ENCODE data around the gene CPS1.

The CPS1 gene

DNA sequence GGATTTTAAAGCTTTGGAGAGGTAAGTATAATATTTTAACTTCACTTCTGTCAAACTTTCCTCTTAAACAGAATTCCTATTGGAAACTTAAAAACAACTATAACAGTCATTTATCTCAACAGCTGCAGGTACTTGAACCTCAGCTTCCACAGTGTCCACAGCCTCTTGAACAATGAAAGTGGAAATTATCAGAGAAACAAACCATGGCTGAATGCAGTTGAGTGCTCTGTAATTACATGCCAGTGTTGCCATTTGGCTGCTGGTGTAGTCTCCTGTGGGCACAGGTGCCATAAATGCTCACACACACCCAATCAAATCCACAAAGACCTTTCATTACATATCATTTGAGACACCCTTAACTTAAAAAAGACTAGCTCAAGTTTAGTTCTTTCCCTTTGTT, 125.1 kb downstream of the CPS1 start:
- no peak for DNase-seq (ENCODE audit: low read depth)

DNA sequence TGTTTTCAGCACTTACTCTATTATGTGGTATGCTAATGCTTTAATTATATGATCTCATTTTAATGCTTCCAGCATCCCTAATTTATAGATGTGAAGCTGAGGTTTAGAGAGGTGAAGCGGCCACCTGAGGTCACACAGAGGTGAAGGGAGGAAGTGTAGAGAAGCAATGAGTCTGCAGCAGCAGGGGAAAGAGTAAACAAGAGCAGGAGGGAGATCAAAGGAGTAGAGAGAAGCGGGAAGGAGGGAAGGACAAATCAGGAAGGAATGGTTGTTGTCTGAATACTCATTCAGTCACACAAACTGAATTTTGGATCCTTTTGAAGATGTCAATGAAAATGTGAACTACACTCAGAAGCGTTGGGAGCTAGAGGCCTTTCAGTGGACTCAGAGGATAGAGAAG, 130.0 kb downstream of the CPS1 start:
- no peak for DNase-seq (ENCODE audit: low read depth)

DNA sequence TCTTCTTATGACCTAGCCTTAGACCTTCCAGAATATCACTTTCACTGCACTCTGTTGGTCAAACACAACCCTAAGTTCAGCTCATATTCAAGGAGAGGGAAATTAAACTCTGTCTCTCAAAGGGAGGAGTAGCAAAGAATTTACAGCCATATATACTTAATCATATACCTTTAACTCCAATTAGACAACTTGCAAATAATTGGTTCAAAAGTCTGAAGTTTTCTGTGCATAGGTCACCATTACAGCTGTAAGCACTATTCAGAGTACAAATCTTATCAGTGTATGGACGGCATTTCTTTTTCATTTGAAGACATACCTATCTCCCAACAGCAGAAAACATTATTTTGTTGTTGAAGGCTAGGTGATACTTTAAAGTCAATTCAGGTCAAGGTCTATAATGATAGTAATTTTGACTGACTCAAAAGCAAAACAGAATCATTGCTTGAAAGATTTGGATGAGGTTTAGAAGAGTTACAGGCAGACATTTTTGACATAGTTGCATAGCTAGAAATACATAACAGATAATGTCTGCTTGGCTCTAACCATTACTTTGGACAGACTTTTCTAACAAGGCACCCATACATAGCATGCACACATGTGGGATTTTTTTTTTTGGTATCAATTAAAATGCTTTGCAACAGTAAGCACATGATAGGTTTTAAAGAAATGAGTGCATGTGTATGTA, 131.5 kb downstream of the CPS1 start:
- no peak for DNase-seq (ENCODE audit: low read depth)

DNA sequence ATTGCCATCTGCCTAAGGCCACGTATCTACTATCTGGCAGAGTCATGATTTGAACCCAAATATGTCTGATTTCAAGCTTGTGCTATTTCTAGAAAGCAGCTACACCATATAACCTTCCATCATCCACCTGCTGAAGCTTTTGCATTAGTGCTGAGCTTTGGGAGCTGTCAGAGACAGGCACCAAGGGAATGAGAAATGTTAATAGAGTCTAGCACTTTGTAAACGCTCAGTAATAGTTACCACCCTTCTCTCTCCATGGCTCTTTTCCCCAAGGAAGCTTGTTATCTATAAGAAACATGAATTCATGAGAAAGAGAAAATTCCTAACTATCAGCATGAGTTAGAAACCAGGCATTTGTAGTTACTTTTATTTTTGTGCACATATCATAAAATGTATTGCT, 151.5 kb downstream of the CPS1 start:
- DNase-seq (ENCODE audit: low read depth) = no peak

DNA sequence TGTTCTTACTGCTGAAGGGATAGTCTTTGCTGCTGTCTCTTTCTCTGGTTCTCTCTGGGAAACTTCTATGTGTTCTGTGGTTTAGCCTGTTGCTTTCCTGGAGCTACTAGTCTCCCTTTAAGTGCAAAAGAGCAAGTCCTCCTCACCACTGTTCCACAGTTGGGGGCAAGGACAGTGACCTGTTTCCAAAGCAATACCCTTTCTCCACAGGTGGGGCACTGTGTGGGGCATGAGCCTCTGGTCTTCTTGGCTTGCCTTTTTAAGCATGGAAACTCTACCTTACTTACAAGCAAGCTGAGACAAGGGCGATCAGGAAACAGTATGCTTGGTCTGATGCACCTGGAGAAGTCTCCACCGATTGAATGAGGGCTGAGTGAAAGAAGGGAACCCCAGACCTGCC, 156.7 kb downstream of the CPS1 start:
- no peak for DNase-seq (ENCODE audit: low read depth)

DNA sequence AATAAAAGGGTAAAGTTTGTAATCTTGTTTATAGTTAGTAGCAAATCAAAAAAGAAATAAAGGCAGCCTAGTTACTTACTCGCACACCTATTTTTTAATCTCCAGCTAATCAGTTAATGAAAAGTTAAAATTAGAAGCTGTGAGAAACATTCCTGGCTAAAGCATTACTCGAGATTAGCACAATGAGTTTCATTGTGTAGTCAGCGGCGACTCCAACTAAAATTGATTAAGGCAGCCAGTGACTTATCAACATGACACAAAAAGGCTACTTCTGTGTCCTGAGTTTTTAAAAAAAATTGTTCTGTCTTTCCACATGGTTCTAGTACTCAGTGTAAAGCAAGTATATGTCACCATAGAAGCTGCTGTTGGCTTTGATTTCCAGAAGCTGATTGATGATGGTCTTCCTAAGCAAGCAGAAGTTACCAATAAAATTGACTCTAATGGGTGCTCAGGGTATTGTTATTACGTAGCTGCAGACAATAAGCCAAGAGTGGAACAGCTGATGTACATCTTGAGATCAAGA, 159.2 kb downstream of the CPS1 start:
- no peak for DNase-seq (ENCODE audit: low read depth)

DNA sequence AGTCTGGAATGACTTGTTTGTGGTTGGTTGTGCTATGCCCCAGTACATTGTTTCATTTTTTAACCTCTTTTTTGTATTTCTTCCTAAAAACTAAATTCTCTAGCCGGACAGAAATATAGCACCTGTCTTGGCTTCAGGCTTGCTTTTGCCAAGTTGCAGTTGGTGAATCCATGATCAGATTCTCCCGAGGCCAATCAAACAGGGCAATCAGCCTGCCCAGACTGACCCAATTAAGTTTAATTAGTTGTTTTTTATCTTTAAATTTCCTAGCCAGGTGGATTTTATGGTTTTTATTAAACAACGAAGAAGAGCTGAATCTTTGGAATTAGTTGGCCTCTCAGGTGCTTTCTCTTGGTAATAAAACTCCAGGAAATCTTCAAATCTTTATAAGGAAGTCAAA, 162.1 kb downstream of the CPS1 start:
- DNase-seq (ENCODE audit: low read depth) = no peak

DNA sequence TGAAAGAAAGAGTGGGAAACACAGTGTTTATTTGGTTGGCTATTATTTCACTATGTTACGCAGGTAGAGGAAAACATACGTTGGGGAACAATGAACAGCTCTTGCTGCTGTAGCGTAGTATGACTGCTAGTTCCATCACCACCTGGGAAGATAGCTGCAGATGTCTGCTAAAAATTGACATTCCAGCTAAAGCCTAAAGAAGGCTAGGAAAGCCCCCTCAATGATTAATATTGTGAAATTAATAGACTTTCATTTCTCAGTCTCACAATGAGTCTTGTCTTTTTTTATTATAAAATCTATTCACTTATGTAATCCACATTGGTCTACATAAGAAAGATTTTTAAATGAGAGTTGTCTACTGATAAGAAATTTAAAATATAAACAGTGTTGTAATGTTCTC, 165.7 kb downstream of the CPS1 start:
- DNase-seq (ENCODE audit: low read depth) = no peak

DNA sequence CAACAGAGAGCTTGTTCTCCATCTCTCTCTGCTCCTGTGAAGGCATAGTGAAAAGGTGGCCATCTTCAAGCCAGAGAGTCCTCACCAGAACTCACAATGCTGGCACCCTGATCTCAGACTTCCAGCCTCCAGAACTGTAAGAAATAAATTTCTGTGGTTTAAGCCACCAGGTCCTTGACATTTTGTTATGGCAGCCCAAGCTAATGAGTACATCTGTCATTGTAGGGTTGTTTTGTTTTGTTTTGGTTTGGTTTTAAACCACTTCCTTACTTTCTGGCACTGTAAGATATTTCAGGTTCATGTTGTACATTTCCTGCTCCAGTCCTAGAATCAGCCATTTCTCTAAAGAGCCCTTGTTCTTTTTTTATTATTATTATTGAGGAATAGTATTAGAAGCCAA, 171.2 kb downstream of the CPS1 start:
- DNase-seq (ENCODE audit: low read depth) = no peak
